Measurements from ENCODE around the gene OR5M11.
"Not testable (repeated sequence)": the region's sequence is repeated elsewhere in the genome, so short reads cannot be mapped to it uniquely, and the experiment has no call there.

OR5M11 gene

GRCh38 chr11:56543157-56543556 lies at the start of gene OR5M11:
Gene OR5M11, minus strand, starts transcription at chr11:56543257. Its CDS starts 0 bp downstream, at chr11:56543257.
- Histone ChIP-seq H3K27ac (no peak within 1 kb of the TSS), H3K27me3 (no peaks in the 10 kb centered on the region), H3K36me3 (no peaks in the 10 kb centered on the region), H3K4me3 (no peak within 1 kb of the TSS), H3K9me3 (no peaks in the 10 kb centered on the region), H3K4me1 (no peaks in the 10 kb centered on the region)
- TF ChIP-seq, protein P1, sequence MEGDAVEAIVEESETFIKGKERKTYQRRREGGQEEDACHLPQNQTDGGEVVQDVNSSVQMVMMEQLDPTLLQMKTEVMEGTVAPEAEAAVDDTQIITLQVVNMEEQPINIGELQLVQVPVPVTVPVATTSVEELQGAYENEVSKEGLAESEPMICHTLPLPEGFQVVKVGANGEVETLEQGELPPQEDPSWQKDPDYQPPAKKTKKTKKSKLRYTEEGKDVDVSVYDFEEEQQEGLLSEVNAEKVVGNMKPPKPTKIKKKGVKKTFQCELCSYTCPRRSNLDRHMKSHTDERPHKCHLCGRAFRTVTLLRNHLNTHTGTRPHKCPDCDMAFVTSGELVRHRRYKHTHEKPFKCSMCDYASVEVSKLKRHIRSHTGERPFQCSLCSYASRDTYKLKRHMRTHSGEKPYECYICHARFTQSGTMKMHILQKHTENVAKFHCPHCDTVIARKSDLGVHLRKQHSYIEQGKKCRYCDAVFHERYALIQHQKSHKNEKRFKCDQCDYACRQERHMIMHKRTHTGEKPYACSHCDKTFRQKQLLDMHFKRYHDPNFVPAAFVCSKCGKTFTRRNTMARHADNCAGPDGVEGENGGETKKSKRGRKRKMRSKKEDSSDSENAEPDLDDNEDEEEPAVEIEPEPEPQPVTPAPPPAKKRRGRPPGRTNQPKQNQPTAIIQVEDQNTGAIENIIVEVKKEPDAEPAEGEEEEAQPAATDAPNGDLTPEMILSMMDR (IDR thresholded peaks at IDR 0.05), result no peak
- intact Hi-C loops (cut with DNase I; ENCODE audit: low total_unique reads), result no loop called here
- DNase-seq, result no peak

GRCh38 chr11:56592088-56592717 lies 49.1 kb upstream of the OR5M11 start:
- H3K27ac ChIP-seq; DNase-seq; H3K36me3 ChIP-seq; H3K27me3 ChIP-seq; intact Hi-C loops (cut with DNase I; ENCODE audit: low total_unique reads); H3K4me1 ChIP-seq; H3K4me3 ChIP-seq: not testable (repeated sequence)
- H3K9me3 ChIP-seq, result peaks cover 0 to 14% (median 5%) of the 10 kb centered on the region in 3 donors

- no peaks in the 10 kb centered on the region for H3K9me3 ChIP-seq
- no peaks in the 10 kb centered on the region for H3K27me3 ChIP-seq
- intact Hi-C loops (cut with DNase I; ENCODE audit: low total_unique reads), result no loop called here
- no peak within 1 kb of the TSS for H3K4me3 ChIP-seq
- H3K4me1 ChIP-seq, result no peaks in the 10 kb centered on the region
- H3K27ac ChIP-seq, result no peak within 1 kb of the TSS
- no peak for DNase-seq
- H3K36me3 ChIP-seq, result no peaks in the 10 kb centered on the region
- TF ChIP-seq, protein P1 (IDR thresholded peaks at IDR 0.05), result no peak
Measured at GRCh38 chr11:56577621-56578020, 34.6 kb upstream of the OR5M11 start, which contains the start of gene OR5M10. Gene OR5M10, minus strand, starts transcription at chr11:56577721. Its CDS starts 0 bp downstream, at chr11:56577721.

DNA sequence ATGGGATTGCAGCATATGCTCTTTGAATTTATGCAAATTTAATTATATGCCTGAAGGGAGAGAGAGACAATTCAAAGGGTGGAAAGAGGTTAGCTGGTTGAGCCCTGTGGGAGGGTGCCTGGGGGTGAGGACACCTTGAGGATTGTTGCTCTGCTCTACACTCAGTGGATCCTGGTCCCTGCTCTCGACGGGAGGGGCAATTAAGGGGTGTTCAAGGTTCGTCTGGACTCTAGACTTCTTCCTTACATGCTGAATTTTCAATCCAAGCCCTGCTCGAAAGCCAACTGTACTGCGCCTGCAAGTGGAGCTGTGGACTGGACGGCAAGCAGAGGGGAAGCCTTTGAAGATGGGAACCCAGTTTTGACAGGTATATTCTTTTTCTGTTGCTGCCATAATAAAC lies 15.5 kb upstream of the OR5M11 start:
- Histone ChIP-seq H3K36me3 (no peaks in the 10 kb centered on the region), H3K27ac (no peak overlapping the region), H3K27me3 (no peaks in the 10 kb centered on the region), H3K4me3 (no peak overlapping the region), H3K4me1 (no peaks in the 10 kb centered on the region), H3K9me3 (no peaks in the 10 kb centered on the region)
- DNase-seq, result no peak
- TF ChIP-seq, protein P1 (IDR thresholded peaks at IDR 0.05), result no peak
- intact Hi-C loops (cut with DNase I; ENCODE audit: low total_unique reads), result no loop called here

DNA sequence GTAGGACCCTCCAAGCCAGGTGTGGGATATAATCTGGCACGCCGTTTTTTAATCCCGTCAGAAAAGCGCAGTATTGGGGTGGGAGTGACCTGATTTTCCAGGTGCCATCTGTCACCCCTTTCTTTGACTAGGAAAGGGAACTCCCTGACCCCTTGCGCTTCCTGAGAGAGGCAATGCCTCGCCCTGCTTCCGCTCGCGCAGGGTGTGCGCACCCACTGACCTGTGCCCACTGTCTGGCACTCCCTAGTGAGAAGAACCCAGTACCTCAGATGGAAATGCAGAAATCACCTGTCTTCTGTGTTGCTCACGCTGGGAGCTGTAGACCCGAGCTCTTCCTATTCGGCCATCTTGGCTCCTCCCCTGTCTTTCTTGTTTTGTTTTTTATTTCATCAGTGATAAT lies 11.6 kb upstream of the OR5M11 start:
- intact Hi-C loops (cut with DNase I; ENCODE audit: low total_unique reads); H3K4me3 ChIP-seq; H3K9me3 ChIP-seq; DNase-seq; H3K27ac ChIP-seq; H3K36me3 ChIP-seq; H3K27me3 ChIP-seq; H3K4me1 ChIP-seq: not testable (repeated sequence)

DNA sequence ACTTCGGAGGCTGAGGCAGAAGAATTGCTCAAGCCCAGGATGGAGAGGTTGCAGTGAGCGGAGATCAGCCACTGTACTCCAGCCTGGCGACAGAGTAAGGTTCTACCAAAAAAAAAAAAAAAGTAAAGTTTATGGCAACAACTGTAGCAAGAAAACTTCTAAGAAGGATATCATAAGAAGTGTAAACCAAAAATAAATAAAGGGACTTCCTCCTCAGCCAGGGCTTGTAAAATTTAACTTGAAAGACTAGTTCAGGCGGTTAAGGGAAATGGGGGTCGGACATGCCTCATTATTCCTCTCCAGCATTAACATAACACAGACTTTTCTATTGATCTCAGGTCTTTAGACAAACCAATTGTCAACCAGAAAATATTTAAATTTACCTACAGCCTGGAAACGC lies 2.5 kb upstream of the OR5M11 start:
- Histone ChIP-seq H3K4me3 (no peak overlapping the region), H3K4me1 (no peaks in the 10 kb centered on the region), H3K9me3 (no peaks in the 10 kb centered on the region), H3K27me3 (no peaks in the 10 kb centered on the region), H3K27ac (no peak overlapping the region), H3K36me3 (no peaks in the 10 kb centered on the region)
- DNase-seq, result no peak
- intact Hi-C loops (cut with DNase I; ENCODE audit: low total_unique reads), result no loop called here
- TF ChIP-seq, protein P1 (IDR thresholded peaks at IDR 0.05), result no peak

GRCh38 chr11:56543739-56544138 lies 682 bp upstream of the OR5M11 start:
- TF ChIP-seq, protein P1 (IDR thresholded peaks at IDR 0.05), result no peak
- no peaks in the 10 kb centered on the region for H3K36me3 ChIP-seq
- intact Hi-C loops (cut with DNase I; ENCODE audit: low total_unique reads), result no loop called here
- H3K27ac ChIP-seq, result no peak overlapping the region
- DNase-seq, result no peak
- no peaks in the 10 kb centered on the region for H3K9me3 ChIP-seq
- no peak overlapping the region for H3K4me3 ChIP-seq
- H3K27me3 ChIP-seq, result no peaks in the 10 kb centered on the region
- no peaks in the 10 kb centered on the region for H3K4me1 ChIP-seq
